Measurements from ENCODE around the gene LMF2. TPM values are rescaled to one million over a fixed set of nuclear protein-coding genes. Genes with fewer than 3 reads are reported as not detected.

LMF2 gene
- total and polyA plus RNA-seq, 2 of the 4 experiments (the other 2 are of a cell fraction) = 16.8 to 82.6 TPM

DNA sequence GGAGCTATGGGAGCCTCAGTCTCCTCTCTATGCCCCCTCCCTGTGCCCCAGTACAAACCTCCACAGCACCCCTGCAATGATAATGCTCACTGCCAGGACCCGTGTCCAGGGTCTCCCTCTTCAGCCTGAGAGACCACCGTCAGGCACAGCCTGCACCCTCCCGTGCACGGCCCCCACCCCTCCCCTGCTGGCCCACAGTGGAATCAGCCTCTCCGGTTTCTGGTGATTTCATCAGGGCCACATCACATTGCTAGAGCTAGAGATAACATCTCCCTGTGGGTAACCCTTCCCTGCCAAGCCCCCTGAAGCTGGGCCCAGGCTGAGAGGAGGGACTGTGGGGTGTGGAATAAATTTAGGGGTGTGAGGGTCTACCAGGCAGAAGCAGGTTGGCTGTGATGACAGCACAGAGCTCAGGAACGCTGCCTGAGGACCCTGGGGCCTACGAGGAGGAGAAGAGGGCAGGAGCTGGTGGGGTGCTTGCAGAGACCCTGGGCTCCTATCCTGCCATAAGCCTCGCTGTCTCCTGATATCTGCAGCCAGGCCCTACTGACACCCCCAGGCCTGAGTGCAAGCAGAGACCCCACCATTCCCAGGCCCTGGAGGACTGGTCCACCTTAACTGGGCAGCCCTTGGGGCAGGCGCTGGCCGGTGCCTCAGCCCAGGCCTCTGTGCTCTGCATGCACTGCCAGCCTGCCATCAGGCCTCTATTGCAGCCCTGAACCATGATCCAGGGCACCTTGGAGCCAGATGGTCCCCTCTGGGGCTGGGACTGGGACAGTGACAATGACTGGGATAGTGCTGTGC, 38.2 kb upstream of the LMF2 start, which contains the start of gene KLHDC7B:
TSS of gene KLHDC7B (plus strand) at position 378 of the 804 bp plus-strand sequence. CDS start at position 723, 345 bp downstream.
- Histone ChIP-seq H3K56ac (ENCODE audit: extremely low read depth, insufficient read depth, low read length) (no peak within 1 kb of the TSS), H2BK20ac (ENCODE audit: low read depth, low read length) (0 out of 2 replicates have a peak within 1 kb of the TSS, but pooled peaks have one; percentile 16), H4K5ac (ENCODE audit: low read depth, low read length) (no peak within 1 kb of the TSS; the same call in 1 of the 2 replicates), H2BK15ac (ENCODE audit: low read depth, low read length) (peak within 1 kb of the TSS; percentile 47; the same call in 1 of the 3 replicates), H4K8ac (ENCODE audit: low read depth in 2 of 2, low read length in 2 of 2) (peak within 1 kb of the TSS in 1 of 2 experiments; percentile 42; a peak in 1 of 4 replicates), H2AFZ (replicated peaks; ENCODE audit: low read length, poor library complexity) (peak within 1 kb of the TSS; percentile 25), H3K14ac (replicated peaks; ENCODE audit: low read depth, low read length) (no peak within 1 kb of the TSS), H3K18ac (ENCODE audit: low read depth, low read length) (no peak within 1 kb of the TSS; the same call in 1 of the 2 replicates), H4K91ac (ENCODE audit: insufficient read depth, low read depth, low read length) (peak within 1 kb of the TSS; percentile 31; the same call in 1 of the 2 replicates), H2AK5ac (ENCODE audit: low read depth, low read length) (peak within 1 kb of the TSS; percentile 58; the same call in 1 of the 2 replicates), H3K79me1 (ENCODE audit: low read depth in 1 of 2, low read length in 2 of 2) (no peaks in the 10 kb centered on the region), H3K23ac (ENCODE audit: low read depth, low read length) (peak within 1 kb of the TSS; percentile 37; the same call in 1 of the 2 replicates), H3K4me3 (ENCODE audit: insufficient read depth, low read depth, low read length) (no peak within 1 kb of the TSS), H3K9me3 (ENCODE audit: control insufficient read depth, insufficient read depth, low read length) (no peaks in the 10 kb centered on the region), H2BK5ac (ENCODE audit: low read depth, low read length, poor library complexity, severe bottlenecking) (no peak within 1 kb of the TSS), H4K20me1 (ENCODE audit: insufficient read depth, low read length) (no peaks in the 10 kb centered on the region), H2AK9ac (replicated peaks; ENCODE audit: low read depth, low read length, poor library complexity) (peak within 1 kb of the TSS; percentile 68), H3K4me2 (ENCODE audit: low read depth, low read length) (no peak within 1 kb of the TSS), H3K9me1 (ENCODE audit: insufficient read depth, low read length) (0 out of 2 replicates have a peak, but pooled peaks cover 2% of the 10 kb centered on the region), H3K36me3 (ENCODE audit: control insufficient read depth, insufficient read depth, low read length) (no peaks in the 10 kb centered on the region), H3K9ac (ENCODE audit: low read depth, low read length) (no peak within 1 kb of the TSS), H3K27ac (ENCODE audit: insufficient read depth, low read length) (no peak within 1 kb of the TSS), H3K4ac (ENCODE audit: low read depth, low read length) (peak within 1 kb of the TSS; percentile 65; the same call in 1 of the 2 replicates), H3K27me3 (ENCODE audit: control insufficient read depth, insufficient read depth, low read length) (peaks cover 57% of the 10 kb centered on the region), H3K4me1 (ENCODE audit: control insufficient read depth, insufficient read depth, low read length) (peaks cover 2% of the 10 kb centered on the region), H2BK120ac (ENCODE audit: low read depth, low read length) (peak within 1 kb of the TSS; percentile 45; the same call in 1 of the 2 replicates)
- in situ Hi-C loops (cut with MboI; ENCODE audit: low sequenced_read_pairs) = no loop called here
- ChIA-PET CTCF (interaction anchor here (0.6 kb wide), 1 partner anchor 11 kb away, joined by 3 read pairs; no protein-coding TSS in a partner anchor), POLR2A (ENCODE audit: unreplicated experiment) (no interaction called here)
- ATAC-seq (ENCODE audit: low read depth) (peak; percentile 30; the same call in 1 of the 2 replicates), DNase-seq (peak; percentile 35)
- intact Hi-C loops (cut with micrococcal nuclease) = no loop called here
- 20% methylated on average over 2 of the region's 10 CpGs; no CpG with 5 or more reads in 1 of the 2 experiments for WGBS, 2 experiments (ENCODE audit: extremely low coverage in 2 of 2, insufficient read length in 1 of 2)
- no TSS peak for BruUV-seq (replicated peaks)
- dilution Hi-C loops (cut with HindIII; ENCODE audit: low sequenced_read_pairs, unreplicated experiment) = no loop called here
- TF ChIP-seq RCOR1 (IDR thresholded peaks at IDR 0.05; ENCODE audit: insufficient replicate concordance, low read length) = no peak
- TF ChIP-seq POLR2A (IDR thresholded peaks at IDR 0.05; ENCODE audit: low read depth, low read length) = no peak
- TF ChIP-seq MAZ (IDR thresholded peaks at IDR 0.05; ENCODE audit: borderline replicate concordance, low read depth, low read length) = peak; percentile 75; the same call in 1 of the 2 replicates
- no peak for TF ChIP-seq CHD1 (IDR thresholded peaks at IDR 0.05; ENCODE audit: low read depth, low read length)
- TF ChIP-seq RFX5 (IDR thresholded peaks at IDR 0.05; ENCODE audit: low read depth, low read length) = no peak
- TF ChIP-seq RAD21 (IDR thresholded peaks at IDR 0.05; ENCODE audit: low read length) = no peak
- TF ChIP-seq, protein P1, sequence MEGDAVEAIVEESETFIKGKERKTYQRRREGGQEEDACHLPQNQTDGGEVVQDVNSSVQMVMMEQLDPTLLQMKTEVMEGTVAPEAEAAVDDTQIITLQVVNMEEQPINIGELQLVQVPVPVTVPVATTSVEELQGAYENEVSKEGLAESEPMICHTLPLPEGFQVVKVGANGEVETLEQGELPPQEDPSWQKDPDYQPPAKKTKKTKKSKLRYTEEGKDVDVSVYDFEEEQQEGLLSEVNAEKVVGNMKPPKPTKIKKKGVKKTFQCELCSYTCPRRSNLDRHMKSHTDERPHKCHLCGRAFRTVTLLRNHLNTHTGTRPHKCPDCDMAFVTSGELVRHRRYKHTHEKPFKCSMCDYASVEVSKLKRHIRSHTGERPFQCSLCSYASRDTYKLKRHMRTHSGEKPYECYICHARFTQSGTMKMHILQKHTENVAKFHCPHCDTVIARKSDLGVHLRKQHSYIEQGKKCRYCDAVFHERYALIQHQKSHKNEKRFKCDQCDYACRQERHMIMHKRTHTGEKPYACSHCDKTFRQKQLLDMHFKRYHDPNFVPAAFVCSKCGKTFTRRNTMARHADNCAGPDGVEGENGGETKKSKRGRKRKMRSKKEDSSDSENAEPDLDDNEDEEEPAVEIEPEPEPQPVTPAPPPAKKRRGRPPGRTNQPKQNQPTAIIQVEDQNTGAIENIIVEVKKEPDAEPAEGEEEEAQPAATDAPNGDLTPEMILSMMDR (conservative IDR thresholded peaks at IDR 0.05; ENCODE audit: low read depth, low read length) = peak; percentile 10; the same call in 1 of the 2 replicates
- no peak for TF ChIP-seq MAFK (IDR thresholded peaks at IDR 0.05; ENCODE audit: low read depth, low read length)
- TF ChIP-seq FOS (IDR thresholded peaks at IDR 0.05; ENCODE audit: low read depth, low read length) = no peak
- TF ChIP-seq, protein P2, sequence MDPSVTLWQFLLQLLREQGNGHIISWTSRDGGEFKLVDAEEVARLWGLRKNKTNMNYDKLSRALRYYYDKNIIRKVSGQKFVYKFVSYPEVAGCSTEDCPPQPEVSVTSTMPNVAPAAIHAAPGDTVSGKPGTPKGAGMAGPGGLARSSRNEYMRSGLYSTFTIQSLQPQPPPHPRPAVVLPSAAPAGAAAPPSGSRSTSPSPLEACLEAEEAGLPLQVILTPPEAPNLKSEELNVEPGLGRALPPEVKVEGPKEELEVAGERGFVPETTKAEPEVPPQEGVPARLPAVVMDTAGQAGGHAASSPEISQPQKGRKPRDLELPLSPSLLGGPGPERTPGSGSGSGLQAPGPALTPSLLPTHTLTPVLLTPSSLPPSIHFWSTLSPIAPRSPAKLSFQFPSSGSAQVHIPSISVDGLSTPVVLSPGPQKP (IDR thresholded peaks at IDR 0.05; ENCODE audit: borderline replicate concordance, low read depth, low read length) = no peak
- no peak for TF ChIP-seq MXI1 (IDR thresholded peaks at IDR 0.05; ENCODE audit: borderline replicate concordance, low read depth, low read length)
- TF ChIP-seq NFE2L2 (IDR thresholded peaks at IDR 0.05; ENCODE audit: low read depth, low read length) = no peak
- no peak for TF ChIP-seq BHLHE40 (IDR thresholded peaks at IDR 0.05; ENCODE audit: low read depth, low read length)
- peak; percentile 59 for TF ChIP-seq CEBPB (IDR thresholded peaks at IDR 0.05; ENCODE audit: low read depth, low read length)

Data from IMR-90 (cell line).